GM12873 (cell line): ENCODE measurements around the gene CLCN1.

ENCODE experiments used
- CTCF ChIP-seq: IDR thresholded peaks from 2 replicates; pipeline ENCODE4 v1.5.1; 2012; ENCODE audit warnings: low read depth, mild to moderate bottlenecking, moderate library complexity, low read length, control low read depth; ENCODE audit not compliant: insufficient read depth; ENCODE audit errors: missing control alignments

Gene CLCN1

DNA sequence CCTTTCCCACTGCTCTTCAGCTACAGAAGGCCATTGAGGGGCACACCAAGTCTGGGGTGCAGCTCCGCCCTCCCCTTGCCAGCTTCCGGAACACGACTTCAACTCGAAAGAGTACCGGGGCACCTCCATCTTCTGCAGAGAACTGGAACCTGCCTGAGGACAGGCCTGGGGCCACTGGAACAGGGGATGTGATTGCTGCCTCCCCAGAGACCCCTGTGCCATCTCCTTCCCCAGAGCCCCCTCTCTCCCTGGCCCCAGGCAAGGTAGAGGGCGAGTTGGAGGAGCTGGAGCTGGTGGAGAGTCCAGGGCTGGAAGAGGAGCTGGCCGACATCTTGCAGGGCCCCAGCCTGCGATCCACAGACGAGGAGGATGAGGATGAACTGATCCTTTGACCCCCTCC is 35.7 kb downstream of the CLCN1 start:
- TF ChIP-seq CTCF: no peak

- TF ChIP-seq CTCF: no peak
These were observed 36.7 kb downstream of the CLCN1 start for GRCh38 chr7:143352531-143353002.

GRCh38 chr7:143354376-143354775 is 38.5 kb downstream of the CLCN1 start:
- TF ChIP-seq CTCF: no peak

GRCh38 chr7:143354965-143355364 is 39.1 kb downstream of the CLCN1 start:
- TF ChIP-seq CTCF: no peak

- peak; percentile 22 for TF ChIP-seq CTCF
These were observed 39.8 kb downstream of the CLCN1 start for GRCh38 chr7:143355450-143356385.

DNA sequence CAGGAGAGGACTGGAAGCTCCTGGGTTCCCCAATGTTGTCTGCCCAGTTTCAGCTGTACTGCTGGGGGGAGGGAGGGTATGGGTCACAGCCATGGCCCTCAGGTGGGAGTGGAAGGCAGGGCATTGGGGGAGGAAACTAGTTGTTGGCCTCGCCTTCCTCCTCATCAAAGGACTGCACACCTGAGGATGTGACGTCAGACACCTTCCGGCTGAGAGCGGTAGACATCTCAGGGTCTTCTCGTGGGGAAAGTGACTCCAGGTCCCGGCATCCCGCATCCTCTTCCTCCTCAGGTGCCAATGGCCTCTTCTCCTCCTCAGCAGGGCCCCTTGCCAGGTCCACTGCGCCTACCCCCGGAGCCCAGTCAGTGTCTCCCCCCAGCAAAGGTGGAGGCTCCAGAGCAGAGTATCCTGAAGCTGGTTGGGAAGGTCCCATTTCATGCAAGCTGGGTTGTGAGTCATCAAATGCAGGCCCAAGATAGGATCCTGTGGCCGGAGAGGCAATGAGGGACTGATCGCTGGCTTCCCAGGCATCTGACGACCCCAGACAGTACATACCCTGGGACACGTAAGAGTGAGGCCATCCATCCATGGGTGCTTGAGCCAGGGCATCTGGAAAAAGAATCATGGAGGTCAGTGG is 40.6 kb downstream of the CLCN1 start:
- TF ChIP-seq CTCF: no peak

DNA sequence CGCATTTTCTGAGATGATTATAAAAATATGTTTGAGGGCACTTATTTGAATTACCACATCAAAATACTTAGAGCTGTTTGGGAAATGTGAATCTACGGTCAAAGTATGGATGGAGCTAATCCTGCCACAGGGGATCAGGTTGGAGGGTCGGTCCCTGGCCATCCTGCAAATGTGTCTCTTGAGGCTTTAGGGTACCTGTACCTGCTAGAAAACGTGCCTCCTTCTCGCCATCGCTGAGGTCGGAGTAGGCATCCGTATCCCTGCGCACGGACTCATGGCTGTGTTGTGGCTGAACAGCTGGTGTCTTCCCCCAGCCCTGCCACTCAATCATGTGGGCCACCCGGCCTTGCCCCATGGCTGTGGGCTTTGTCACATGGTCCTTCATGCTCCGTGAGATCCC is 42.7 kb downstream of the CLCN1 start:
- TF ChIP-seq CTCF: no peak
